BLaER1 (cell line): Measurements from ENCODE around the gene IPO4.
"Not testable (repeated sequence)": the region's sequence is repeated elsewhere in the genome, so short reads cannot be mapped to it uniquely, and the experiment has no call there.

Experiments
- H3K27ac ChIP-seq: shearing (Covaris generic); formaldehyde crosslinking; 2 replicates; pipeline ENCODE4 v1.8.1; 2022
- H3K27me3 ChIP-seq: shearing (Covaris generic); formaldehyde crosslinking; 2 replicates; pipeline ENCODE4 v1.8.1; 2022
- H3K36me3 ChIP-seq: shearing (Covaris generic); formaldehyde crosslinking; 2 replicates; pipeline ENCODE4 v1.8.1; 2022
- H3K4me1 ChIP-seq: shearing (Covaris generic); formaldehyde crosslinking; 2 replicates; pipeline ENCODE4 v1.8.1; 2022
- H3K4me2 ChIP-seq: shearing (Covaris generic); formaldehyde crosslinking; 2 replicates; pipeline ENCODE4 v1.8.1; 2022
- H3K4me3 ChIP-seq: shearing (Covaris generic); formaldehyde crosslinking; 2 replicates; pipeline ENCODE4 v1.8.1; 2022
- H3K9ac ChIP-seq: shearing (Covaris generic); formaldehyde crosslinking; 2 replicates; pipeline ENCODE4 v1.8.1; 2022
- H3K9me3 ChIP-seq: shearing (Covaris generic); formaldehyde crosslinking; 2 replicates; pipeline ENCODE4 v1.8.1; 2022
- H4K20me1 ChIP-seq: shearing (Covaris generic); formaldehyde crosslinking; 2 replicates; pipeline ENCODE4 v1.8.1; 2022
- Cebpa-rat ChIP-seq: shearing (Covaris generic); IDR thresholded peaks from 2 replicates; pipeline ENCODE4 v1.8.1; 2022

Gene IPO4

DNA sequence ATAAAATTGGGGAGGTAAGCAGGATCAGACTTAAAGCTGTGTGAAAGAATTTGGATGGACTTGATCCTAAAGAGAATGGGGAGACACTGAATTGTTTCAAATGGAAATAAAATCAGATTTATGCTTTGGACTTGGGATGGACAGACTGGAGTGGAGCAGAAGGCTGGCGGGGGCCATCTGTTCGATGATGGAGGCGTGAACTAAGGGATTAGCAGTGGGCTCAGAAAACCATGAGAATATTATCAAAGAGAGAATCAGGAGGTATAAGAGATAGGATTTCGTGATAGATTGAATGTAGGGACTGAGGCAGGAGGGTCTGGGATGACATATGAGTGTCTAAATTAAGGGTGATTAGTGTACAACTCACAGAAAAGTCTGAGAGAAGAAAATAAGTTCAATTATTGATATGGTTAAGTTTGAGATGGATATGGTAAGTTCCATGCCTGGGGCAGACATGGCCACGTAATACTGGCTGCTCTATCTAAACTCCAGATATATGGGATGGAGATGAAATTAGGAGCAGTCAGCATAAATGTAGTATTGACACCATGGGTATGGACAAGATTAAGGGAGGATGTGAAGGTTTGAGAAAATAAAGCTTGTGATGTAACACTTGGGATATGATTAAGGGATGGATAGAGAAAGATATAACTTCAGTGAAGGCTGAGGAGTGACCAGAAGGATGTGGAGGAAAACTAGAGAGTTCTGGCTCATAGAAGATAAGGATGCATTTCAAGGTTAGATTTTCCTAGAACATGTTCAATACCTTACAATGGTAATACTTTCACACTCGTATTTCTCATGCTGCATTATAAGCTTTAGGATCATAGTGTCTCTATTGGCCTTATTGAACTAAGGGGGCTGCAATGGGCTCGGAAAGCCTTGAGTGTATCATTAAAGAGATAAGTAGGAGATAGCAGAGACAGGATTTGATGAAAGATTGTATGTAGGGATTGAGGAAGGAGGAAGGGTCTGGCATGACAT lies 15.8 kb upstream of the IPO4 start:
- Histone ChIP-seq H3K4me2 (no peak overlapping the region), H3K4me3 (no peak overlapping the region), H3K27ac (no peak overlapping the region), H3K4me1 (peaks cover 10% of the 10 kb centered on the region), H3K9ac (no peak overlapping the region), H3K9me3 (peaks cover 27% of the 10 kb centered on the region), H3K36me3 (peaks cover 98% of the 10 kb centered on the region), H4K20me1 (no peaks in the 10 kb centered on the region), H3K27me3 (no peaks in the 10 kb centered on the region)
- no peak for TF ChIP-seq Cebpa-rat

GRCh38 chr14:24203249-24203886 lies 14.8 kb upstream of the IPO4 start:
- H3K27ac ChIP-seq, H3K4me3 ChIP-seq, H3K27me3 ChIP-seq, H3K4me2 ChIP-seq, H3K9ac ChIP-seq, H4K20me1 ChIP-seq: not testable (repeated sequence)
- H3K9me3 ChIP-seq = peaks cover 27% of the 10 kb centered on the region
- H3K4me1 ChIP-seq = peaks cover 15% of the 10 kb centered on the region
- H3K36me3 ChIP-seq = peaks cover 98% of the 10 kb centered on the region

DNA sequence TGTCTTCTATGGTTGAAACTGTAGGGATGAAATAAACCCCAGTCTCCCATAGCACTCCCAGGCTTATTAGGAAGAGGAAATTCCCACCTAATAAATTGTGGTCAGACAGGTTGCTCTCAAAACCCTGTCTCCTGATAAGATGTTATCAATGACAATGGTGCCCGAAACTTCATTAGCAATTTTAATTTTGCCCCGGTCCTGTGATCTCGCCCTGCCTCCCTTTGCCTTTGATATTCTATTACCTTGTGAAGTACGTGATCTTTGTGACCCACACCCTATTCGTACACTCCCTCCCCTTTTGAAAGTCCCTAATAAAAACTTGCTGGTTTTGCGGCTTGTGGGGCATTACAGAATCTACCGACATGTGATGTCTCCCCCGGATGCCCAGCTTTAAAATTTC lies 13.9 kb upstream of the IPO4 start:
- H3K27ac ChIP-seq, H3K4me3 ChIP-seq: not testable (repeated sequence)
- H3K36me3 ChIP-seq = peaks cover 91% of the 10 kb centered on the region

DNA sequence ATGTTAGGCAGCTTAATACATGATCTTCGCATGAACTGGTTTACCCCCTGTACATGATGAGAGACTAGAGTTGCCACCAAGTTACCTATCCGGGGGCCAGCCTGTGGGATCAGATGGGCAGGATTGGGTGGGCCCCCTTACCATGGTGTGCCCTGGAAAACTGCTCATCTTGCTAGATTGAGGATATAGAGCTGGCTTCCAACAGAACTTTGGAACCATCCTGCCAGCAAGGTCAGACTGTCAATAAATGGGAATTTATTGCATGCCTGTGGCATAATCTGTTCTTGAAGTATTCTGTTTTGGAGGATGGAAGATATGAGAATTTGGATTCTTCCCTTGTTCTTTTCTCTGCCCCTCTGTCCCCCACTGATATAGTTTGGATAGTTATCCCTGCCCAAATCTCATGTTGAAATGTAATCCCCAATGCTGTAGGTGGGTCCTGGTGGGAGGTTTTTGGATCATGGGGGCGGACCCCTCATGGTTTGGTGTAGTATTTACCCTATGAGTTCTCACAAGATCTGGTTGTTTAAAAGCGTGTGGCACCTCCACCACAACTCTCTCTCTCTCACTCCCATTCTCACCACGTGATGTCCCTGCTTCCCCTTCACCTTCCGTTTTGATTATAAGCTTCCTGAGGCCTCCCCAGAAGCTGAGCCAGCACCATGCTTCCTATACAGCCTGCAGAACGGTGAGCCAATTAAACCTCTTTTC lies 10.4 kb upstream of the IPO4 start:
- Histone ChIP-seq H3K9ac (no peak overlapping the region), H3K36me3 (peaks cover 57% of the 10 kb centered on the region), H3K4me1 (peaks cover 36% of the 10 kb centered on the region), H3K27me3 (no peaks in the 10 kb centered on the region), H3K4me3 (no peak overlapping the region), H3K27ac (no peak overlapping the region), H4K20me1 (no peaks in the 10 kb centered on the region), H3K9me3 (peaks cover 27% of the 10 kb centered on the region), H3K4me2 (no peak overlapping the region)
- no peak for TF ChIP-seq Cebpa-rat

More for the DNA sequence above, 13.9 kb upstream of the IPO4 start:
- not testable (repeated sequence) for H3K9ac ChIP-seq, H3K4me2 ChIP-seq, H3K27me3 ChIP-seq, H4K20me1 ChIP-seq
- peaks cover 15% of the 10 kb centered on the region for H3K4me1 ChIP-seq
- peaks cover 27% of the 10 kb centered on the region for H3K9me3 ChIP-seq

DNA sequence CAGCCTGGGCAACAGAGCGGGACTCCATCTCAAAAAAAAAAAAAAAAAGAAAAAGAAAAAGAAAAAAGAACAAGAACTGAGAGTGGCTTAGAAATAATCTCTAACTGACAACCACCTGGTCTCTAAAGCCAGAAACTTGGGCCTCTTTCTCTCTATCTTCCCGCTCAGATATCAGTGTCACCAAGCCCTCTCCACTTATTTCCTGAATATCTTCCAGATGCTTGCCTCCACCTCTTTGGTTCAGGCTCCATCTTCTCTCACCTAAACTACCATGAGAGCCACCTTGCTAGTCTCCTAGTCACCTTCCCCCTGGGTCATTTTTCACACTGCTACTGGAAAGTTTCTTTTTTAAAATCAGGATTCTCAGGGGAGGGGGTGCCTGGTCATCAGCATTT lies 8.4 kb upstream of the IPO4 start:
- Histone ChIP-seq H3K9me3 (peaks cover 10% of the 10 kb centered on the region), H4K20me1 (no peaks in the 10 kb centered on the region), H3K4me3 (peak overlapping the region; percentile 72; the same call in 1 of the 2 replicates), H3K27ac (peak overlapping the region; percentile 99; the same call in 1 of the 2 replicates), H3K9ac (peak overlapping the region; percentile 98; the same call in 1 of the 2 replicates), H3K4me2 (peak overlapping the region; percentile 84), H3K36me3 (peaks cover 49% of the 10 kb centered on the region), H3K27me3 (no peaks in the 10 kb centered on the region), H3K4me1 (peaks cover 54% of the 10 kb centered on the region)
- TF ChIP-seq Cebpa-rat = no peak

GRCh38 chr14:24196071-24197055 lies 7.7 kb upstream of the IPO4 start:
- TF ChIP-seq Cebpa-rat = no peak
- Histone ChIP-seq H4K20me1 (no peaks in the 10 kb centered on the region), H3K4me3 (peak overlapping the region; percentile 72), H3K27me3 (no peaks in the 10 kb centered on the region), H3K9ac (peak overlapping the region; percentile 98), H3K4me1 (peaks cover 58% of the 10 kb centered on the region), H3K9me3 (peaks cover 3% of the 10 kb centered on the region), H3K4me2 (peak overlapping the region; percentile 84), H3K27ac (peak overlapping the region; percentile 99), H3K36me3 (peaks cover 49% of the 10 kb centered on the region)

- Histone ChIP-seq H3K9me3 (no peaks in the 10 kb centered on the region), H3K4me2 (peak within 1 kb of the TSS; percentile 84), H3K4me3 (peak within 1 kb of the TSS; percentile 72), H3K4me1 (peaks cover 58% of the 10 kb centered on the region), H3K27me3 (no peaks in the 10 kb centered on the region), H3K36me3 (peaks cover 46% of the 10 kb centered on the region), H3K27ac (peak within 1 kb of the TSS; percentile 99), H3K9ac (peak within 1 kb of the TSS; percentile 98), H4K20me1 (no peaks in the 10 kb centered on the region)
- no peak for TF ChIP-seq Cebpa-rat
Observed at GRCh38 chr14:24195186-24196070, 6.8 kb upstream of the IPO4 start, which contains the start of gene TM9SF1. Gene TM9SF1, minus strand, starts transcription at chr14:24195441. Its CDS starts 422 bp downstream, at chr14:24195019.

GRCh38 chr14:24194873-24195185 lies 6.2 kb upstream of the IPO4 start:
- H3K4me3 ChIP-seq = peak overlapping the region; percentile 72
- H4K20me1 ChIP-seq = no peaks in the 10 kb centered on the region
- peak overlapping the region; percentile 98 for H3K9ac ChIP-seq
- no peak for TF ChIP-seq Cebpa-rat
- H3K4me1 ChIP-seq = peaks cover 58% of the 10 kb centered on the region
- H3K4me2 ChIP-seq = peak overlapping the region; percentile 84
- no peaks in the 10 kb centered on the region for H3K27me3 ChIP-seq
- H3K27ac ChIP-seq = peak overlapping the region; percentile 99
- H3K36me3 ChIP-seq = peaks cover 45% of the 10 kb centered on the region
- no peaks in the 10 kb centered on the region for H3K9me3 ChIP-seq
